Measurements from ENCODE around the gene ENTREP1.
A peak's percentile ranks its signal among the peaks of the same experiment; 100 is the strongest.

ENTREP1 gene

DNA sequence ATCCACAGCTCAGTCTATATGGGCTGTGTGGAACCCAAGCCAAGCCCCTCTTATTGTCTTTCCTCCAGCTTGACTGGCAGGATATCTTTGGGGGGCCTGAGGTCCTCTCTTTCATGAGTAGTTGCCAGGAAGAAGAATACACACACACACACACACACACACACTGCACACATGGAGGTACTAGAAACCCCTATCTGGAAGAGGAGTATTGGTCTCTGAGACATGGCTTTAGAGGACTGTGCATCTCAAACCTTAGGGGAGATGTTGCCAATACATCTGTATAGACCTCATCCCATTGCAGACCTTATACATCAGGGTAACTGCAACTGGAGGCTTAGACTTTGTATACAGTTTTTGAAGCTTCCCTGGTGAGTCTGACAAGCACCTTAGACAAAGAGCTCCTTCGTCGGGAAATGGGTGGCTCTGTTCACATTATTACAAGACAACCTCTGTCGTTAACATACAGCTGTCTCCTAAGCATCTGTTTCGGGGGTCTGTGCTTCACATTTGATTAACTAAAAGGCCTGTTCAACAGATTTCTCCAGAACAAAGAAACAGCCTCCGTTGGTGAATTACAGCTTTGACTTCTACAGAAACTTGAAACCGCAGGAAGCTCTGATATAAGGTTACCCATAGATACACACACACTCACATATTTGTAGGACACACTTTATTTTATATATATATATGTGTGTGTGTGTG lies 5.5 kb upstream of the ENTREP1 start:
- no peak for DNase-seq

- DNase-seq = no peak
These were observed 2.8 kb upstream of the ENTREP1 start for GRCh38 chr9:69322256-69322655.

- no peak for DNase-seq
These were observed 1.2 kb upstream of the ENTREP1 start for GRCh38 chr9:69323861-69324260.

- peak; percentile 47 for DNase-seq
These were observed 596 bp downstream of the ENTREP1 start for GRCh38 chr9:69325409-69326212.

- DNase-seq = no peak
These were observed 1.2 kb downstream of the ENTREP1 start for GRCh38 chr9:69326261-69326660.

DNA sequence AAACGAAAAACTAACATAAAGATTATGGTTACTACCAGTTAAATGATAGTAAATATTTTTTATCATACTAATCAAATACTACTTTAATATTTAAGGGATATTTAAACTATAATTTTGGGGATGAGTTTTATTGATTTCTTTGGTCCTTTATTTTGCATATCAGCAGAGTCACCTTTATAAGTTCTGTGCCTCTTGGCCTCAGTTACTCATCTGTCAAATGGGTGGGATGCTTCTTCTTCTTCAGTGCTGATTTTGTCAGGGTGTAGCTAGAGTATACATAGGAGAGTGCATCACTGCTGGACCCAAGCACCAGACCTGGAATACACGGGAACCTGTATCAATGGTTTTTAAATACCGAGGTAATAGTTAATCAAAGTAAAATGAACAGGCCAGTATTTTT lies 5.6 kb downstream of the ENTREP1 start:
- no peak for DNase-seq

DNA sequence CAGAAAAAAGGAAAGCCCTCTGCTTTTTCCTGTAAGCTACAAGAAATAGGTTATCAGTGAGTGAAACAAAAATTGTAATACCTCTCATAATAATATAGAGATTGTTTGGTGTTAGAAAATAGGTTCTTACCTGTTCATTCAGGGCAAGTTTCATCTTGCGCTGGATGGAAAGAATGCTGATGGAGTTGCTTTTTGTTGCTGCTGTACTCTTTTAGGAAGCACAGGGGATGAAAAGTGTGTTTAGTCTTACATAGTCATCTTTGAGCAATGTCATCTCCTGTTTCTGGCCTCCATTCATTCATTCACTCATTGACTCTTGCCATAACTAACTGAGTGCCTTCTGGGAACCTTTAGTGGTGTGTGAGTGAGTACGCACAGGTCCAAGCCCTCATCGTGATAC lies 6.4 kb downstream of the ENTREP1 start:
- DNase-seq = no peak

GRCh38 chr9:69332067-69332685 lies 7.2 kb downstream of the ENTREP1 start:
- DNase-seq = no peak

DNA sequence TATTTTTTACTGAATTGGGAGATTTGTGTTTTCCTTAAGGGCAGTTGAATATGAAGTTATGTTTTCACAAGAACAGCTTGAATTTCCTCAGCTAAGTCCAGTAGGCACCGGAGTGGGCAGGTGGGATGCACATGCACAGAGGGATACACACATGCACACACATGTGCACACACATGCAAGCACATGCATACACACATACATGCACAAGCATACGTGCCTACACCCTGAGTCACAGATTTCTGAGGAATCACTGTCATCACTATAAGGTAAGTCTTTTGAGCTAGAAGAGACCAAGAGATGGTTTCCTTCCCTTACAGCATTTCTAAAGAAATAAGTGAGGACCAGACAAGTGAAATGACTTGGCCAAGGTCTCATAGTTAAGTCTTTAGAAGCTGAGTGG lies 8.7 kb downstream of the ENTREP1 start:
- no peak for DNase-seq

DNA sequence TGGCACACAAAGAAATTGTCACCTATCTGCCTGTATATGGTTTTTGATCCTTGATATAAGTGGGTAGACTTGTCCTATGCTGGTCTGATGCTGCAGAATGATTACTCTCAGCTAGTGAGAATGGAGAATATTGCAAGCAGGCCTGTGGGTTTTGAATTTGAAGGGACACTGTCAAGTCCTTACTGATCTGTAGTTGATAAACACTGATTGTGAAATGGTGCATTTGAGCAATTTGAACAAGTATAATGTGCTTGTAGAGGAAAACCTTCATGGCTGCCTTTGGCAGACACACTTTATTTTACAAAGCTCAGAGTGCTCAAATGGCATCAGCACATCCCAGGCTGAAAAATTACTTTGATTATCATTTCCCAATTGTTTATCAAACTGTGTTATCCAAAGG lies 9.3 kb downstream of the ENTREP1 start:
- no peak for DNase-seq

DNA sequence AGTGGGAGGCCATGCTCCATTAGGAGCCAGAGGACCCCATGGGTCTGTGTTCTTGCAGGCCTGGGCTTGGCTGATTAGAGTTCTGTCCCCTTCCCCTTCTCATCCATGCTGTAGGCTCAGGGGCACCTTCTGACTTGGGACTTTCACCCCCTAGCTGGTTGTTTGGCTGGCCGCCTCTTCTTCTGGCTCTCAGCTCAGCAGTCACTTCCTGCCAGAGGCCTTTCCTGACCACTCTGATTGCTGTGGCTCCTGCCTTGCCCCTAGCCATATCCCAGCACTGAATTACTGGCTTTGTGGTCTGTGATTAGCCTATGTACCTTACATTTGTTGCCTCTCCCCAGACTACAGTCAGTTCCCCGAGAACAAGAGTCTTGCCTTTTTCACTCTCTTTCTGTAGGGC lies 14.6 kb downstream of the ENTREP1 start:
- DNase-seq = no peak

DNA sequence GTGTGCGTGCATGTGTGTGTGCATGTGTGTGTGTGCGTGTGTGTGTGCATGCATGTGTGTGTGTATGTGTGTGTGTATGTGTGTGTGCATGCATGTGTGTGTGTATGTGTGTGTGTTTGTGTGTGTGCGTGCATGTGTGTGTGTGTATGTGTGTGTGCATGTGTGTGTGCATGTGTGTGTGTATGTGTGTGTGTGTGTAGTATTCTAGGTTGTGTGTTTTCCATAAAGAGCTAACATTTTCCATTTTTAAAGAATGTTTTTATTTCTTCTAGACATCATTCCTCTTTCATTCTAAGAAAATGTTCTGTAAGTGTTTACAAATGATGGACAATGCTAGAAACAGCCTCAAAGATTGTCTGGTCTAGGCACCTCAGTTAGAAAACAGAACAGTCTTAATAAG lies 15.6 kb downstream of the ENTREP1 start:
- DNase-seq = no peak

GRCh38 chr9:69342769-69343168 lies 17.8 kb downstream of the ENTREP1 start:
- no peak for DNase-seq

GRCh38 chr9:69344459-69344858 lies 19.4 kb downstream of the ENTREP1 start:
- DNase-seq = no peak

DNA sequence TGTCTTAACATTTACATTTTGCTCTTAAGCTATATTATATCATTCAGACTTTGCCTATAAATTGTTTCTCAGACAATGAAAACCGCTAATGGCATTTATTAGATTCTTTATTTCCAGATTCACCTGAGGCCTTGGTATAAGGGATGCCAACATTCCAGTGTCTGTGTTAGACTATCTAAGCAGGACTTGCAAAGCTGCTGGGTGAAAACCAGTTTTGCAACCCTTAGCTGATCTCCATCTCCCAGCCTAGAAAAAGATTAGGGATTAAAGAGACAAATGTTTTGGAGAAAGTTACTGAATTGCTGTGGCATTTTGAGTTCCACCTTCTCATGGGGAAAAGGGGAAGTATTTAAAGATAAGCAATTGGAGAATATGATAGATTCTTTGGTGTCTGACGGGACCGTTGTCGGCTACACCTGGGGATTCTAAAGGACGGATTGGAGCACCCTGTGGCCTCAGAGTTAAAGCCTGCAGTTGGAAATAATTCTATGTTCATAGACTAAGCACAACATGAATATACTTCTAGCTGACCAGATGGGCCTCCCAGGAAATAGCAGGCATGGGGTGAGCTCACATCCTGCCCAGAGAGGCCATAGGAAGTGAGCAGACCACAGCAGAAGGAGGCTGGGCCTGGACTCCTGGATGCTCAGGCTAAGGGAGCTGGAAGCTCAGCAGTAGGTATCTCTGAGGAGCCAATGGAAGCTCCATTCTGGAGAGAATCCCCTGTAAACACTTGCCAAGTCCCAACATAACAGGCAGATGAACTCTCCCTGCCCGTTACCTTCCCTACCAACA lies 21.8 kb downstream of the ENTREP1 start:
- no peak for DNase-seq

DNA sequence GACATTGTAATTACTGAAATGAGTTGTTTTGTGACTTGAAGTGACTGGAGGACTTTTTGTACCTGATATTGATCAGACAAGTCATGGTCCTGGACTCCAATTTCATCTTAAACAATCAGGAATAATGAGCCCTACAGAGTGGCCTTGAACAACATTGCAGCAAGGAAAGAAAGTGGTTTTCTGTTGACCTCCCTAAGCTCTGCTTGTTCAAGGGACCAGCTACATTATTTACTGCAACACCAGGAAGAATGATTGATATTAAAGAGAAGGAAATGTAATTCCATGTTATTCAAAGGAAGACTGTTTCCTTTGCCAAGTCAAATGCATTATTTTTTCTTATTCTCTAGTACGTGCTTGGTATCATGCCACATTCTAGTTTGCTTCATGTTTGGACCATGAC lies 22.6 kb downstream of the ENTREP1 start:
- no peak for DNase-seq

GRCh38 chr9:69351227-69351626 lies 26.2 kb downstream of the ENTREP1 start:
- DNase-seq = no peak

DNA sequence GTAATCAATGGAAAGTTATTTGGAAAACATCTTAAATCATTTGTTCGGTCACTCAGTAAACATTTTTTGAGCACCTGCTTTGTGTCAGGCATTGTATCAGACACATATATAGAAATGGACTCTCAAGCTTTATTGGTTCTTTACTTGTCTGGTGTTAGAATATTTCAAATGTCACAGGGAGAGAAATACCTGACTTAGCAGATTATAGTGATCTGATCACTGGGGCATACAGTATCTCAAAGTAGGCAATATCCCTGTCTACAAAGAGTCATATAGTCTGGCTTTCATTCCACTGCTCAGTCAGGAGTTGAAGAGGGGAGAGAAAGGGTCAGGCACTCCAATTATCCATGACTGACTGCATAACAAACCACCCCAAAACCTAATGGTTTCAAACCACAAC lies 30.2 kb downstream of the ENTREP1 start:
- DNase-seq = no peak

GRCh38 chr9:69357030-69357775 lies 32.2 kb downstream of the ENTREP1 start:
- no peak for DNase-seq

GRCh38 chr9:69357821-69358220 lies 32.8 kb downstream of the ENTREP1 start:
- DNase-seq = no peak

DNA sequence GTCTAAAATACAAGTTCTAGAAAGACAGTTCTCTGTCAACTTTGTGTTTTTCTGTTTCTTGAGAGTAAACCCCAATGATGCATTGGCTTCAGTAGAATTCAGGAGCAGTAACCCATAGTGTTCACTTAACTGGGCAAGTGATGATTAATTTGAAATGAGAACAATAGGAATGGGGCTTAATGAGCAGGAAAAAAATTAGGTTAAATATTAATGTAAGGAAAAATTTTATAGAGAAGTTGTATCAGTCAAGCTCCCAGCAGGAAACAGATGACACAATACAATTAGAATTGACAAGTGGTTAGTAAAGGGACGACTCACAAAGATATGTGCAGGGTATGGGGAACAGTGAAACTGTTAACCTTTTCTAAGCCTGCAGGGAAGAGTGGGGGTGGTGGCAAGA lies 38.2 kb downstream of the ENTREP1 start:
- no peak for DNase-seq

- no peak for DNase-seq
These were observed 39.6 kb downstream of the ENTREP1 start for GRCh38 chr9:69364510-69365150.
